ENCODE measurements around the gene STT3B. TPM values are rescaled to one million over a fixed set of nuclear protein-coding genes. Genes with fewer than 3 reads are reported as not detected.
"Not testable (repeated sequence)": the region's sequence is repeated elsewhere in the genome, so short reads cannot be mapped to it uniquely, and the experiment has no call there.

Gene STT3B
- total RNA-seq, 2 donors from 2014 or later, result 44.5 to 65.1 TPM

GRCh38 chr3:31589228-31589627 is 56.5 kb downstream of the STT3B start:
- no peak overlapping the region for H3K27ac ChIP-seq
- no peak overlapping the region for H3K4me3 ChIP-seq
- DNase-seq (no peak), ATAC-seq (no peak)
- H3K36me3 ChIP-seq (replicated peaks in 1 of 2; ENCODE audit: insufficient read depth in 1 of 2, low read depth in 2 of 2), result no peaks in the 10 kb centered on the region
- H3K27me3 ChIP-seq, result no peaks in the 10 kb centered on the region
- 99 to 100% methylated on average over 2 of the region's 2 CpGs for WGBS, 2 donors
- TF ChIP-seq, protein P1, sequence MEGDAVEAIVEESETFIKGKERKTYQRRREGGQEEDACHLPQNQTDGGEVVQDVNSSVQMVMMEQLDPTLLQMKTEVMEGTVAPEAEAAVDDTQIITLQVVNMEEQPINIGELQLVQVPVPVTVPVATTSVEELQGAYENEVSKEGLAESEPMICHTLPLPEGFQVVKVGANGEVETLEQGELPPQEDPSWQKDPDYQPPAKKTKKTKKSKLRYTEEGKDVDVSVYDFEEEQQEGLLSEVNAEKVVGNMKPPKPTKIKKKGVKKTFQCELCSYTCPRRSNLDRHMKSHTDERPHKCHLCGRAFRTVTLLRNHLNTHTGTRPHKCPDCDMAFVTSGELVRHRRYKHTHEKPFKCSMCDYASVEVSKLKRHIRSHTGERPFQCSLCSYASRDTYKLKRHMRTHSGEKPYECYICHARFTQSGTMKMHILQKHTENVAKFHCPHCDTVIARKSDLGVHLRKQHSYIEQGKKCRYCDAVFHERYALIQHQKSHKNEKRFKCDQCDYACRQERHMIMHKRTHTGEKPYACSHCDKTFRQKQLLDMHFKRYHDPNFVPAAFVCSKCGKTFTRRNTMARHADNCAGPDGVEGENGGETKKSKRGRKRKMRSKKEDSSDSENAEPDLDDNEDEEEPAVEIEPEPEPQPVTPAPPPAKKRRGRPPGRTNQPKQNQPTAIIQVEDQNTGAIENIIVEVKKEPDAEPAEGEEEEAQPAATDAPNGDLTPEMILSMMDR (IDR thresholded peaks at IDR 0.05), result no peak
- no peak for TF ChIP-seq POLR2A (IDR thresholded peaks at IDR 0.05)
- H3K4me1 ChIP-seq, result no peaks in the 10 kb centered on the region
- H3K9me3 ChIP-seq, result peaks cover 0 to 9% (median 0%) of the 10 kb centered on the region in 3 donors
- intact Hi-C loops (cut with DNase I), result no loop called here

DNA sequence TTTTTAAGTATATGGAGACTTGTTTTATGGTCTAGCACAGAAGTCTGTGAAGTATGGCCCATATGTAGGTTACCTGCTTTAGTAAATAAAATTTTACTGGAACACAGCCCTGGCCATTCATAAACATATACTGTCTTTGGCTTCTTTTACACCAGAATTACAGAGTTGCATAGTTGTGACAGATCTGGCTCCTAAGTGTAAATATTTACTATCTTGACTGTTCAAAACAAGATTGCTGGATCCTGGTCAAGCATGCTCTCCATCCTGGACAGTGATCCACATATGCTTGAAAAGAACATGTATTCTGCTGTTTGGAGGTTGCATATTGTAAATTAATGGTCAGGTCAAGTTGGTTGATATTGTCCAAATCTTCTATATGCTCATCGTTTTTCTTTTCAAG is 57.9 kb downstream of the STT3B start:
- Histone ChIP-seq H3K9me3 (peaks cover 0 to 9% (median 0%) of the 10 kb centered on the region in 3 donors), H3K4me1 (no peaks in the 10 kb centered on the region), H3K4me3 (no peak overlapping the region), H3K36me3 (replicated peaks in 1 of 2; ENCODE audit: insufficient read depth in 1 of 2, low read depth in 2 of 2) (no peaks in the 10 kb centered on the region), H3K27ac (no peak overlapping the region), H3K27me3 (no peaks in the 10 kb centered on the region)
- ATAC-seq (no peak), DNase-seq (no peak)
- 95 to 97% methylated on average over 1 of the region's 1 CpG for WGBS, 2 donors
- no peak for TF ChIP-seq POLR2A (IDR thresholded peaks at IDR 0.05)
- TF ChIP-seq, protein P1 (IDR thresholded peaks at IDR 0.05), result no peak
- intact Hi-C loops (cut with DNase I), result no loop called here

GRCh38 chr3:31592764-31593163 is 60.0 kb downstream of the STT3B start:
- Histone ChIP-seq H3K9me3 (peaks cover 0 to 9% (median 0%) of the 10 kb centered on the region in 3 donors), H3K27ac (no peak overlapping the region), H3K4me1 (no peaks in the 10 kb centered on the region), H3K4me3 (no peak overlapping the region), H3K36me3 (replicated peaks in 1 of 2; ENCODE audit: insufficient read depth in 1 of 2, low read depth in 2 of 2) (no peaks in the 10 kb centered on the region), H3K27me3 (no peaks in the 10 kb centered on the region)
- DNase-seq, result no peak
- TF ChIP-seq, protein P1 (IDR thresholded peaks at IDR 0.05), result no peak
- TF ChIP-seq POLR2A (IDR thresholded peaks at IDR 0.05), result no peak
- ATAC-seq, result no peak
- 93 to 99% methylated on average over 2 of the region's 2 CpGs for WGBS, 2 donors
- intact Hi-C loops (cut with DNase I), result no loop called here

GRCh38 chr3:31596176-31596575 is 63.5 kb downstream of the STT3B start:
- TF ChIP-seq, protein P1 (IDR thresholded peaks at IDR 0.05), result no peak
- no peak for TF ChIP-seq POLR2A (IDR thresholded peaks at IDR 0.05)
- WGBS, 2 donors, result 83 to 100% methylated on average over 1 of the region's 1 CpG
- Histone ChIP-seq H3K4me1 (no peaks in the 10 kb centered on the region), H3K36me3 (replicated peaks in 1 of 2; ENCODE audit: insufficient read depth in 1 of 2, low read depth in 2 of 2) (peaks cover 0 to 1% of the 10 kb centered on the region in 2 donors), H3K9me3 (no peaks in the 10 kb centered on the region), H3K27me3 (no peaks in the 10 kb centered on the region), H3K4me3 (no peak overlapping the region), H3K27ac (no peak overlapping the region)
- no peak for DNase-seq
- intact Hi-C loops (cut with DNase I), result no loop called here
- no peak for ATAC-seq

- ATAC-seq (no peak), DNase-seq (no peak)
- Histone ChIP-seq H3K27ac (no peak overlapping the region), H3K27me3 (no peaks in the 10 kb centered on the region), H3K9me3 (no peaks in the 10 kb centered on the region), H3K4me1 (no peaks in the 10 kb centered on the region), H3K36me3 (replicated peaks in 1 of 2; ENCODE audit: insufficient read depth in 1 of 2, low read depth in 2 of 2) (peaks cover 0 to 2% of the 10 kb centered on the region in 2 donors), H3K4me3 (no peak overlapping the region)
- WGBS, 2 donors, result 90 to 91% methylated on average over 3 of the region's 3 CpGs
- intact Hi-C loops (cut with DNase I), result no loop called here
- no peak for TF ChIP-seq POLR2A (IDR thresholded peaks at IDR 0.05)
- TF ChIP-seq, protein P1 (IDR thresholded peaks at IDR 0.05), result no peak
These were observed 67.7 kb downstream of the STT3B start for GRCh38 chr3:31600431-31600830.

DNA sequence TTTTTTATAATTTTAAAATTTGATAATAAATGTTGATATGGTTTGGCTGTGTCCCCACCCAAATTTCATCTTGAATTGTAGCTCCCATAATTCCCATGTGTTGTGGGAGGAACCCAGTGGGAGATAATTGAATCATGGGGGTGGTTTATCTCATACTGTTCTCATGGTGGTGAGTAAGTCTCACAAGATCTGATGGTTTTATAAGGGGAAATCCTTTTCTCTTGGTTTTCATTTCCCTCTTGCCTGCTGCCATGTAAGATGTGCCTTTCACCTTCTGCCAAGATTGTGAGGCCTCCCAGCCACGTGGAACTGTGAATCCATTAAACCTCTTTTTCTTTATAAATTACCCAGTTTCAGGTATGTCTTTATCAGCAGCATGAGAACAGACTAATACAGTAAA is 72.6 kb downstream of the STT3B start:
- DNase-seq; intact Hi-C loops (cut with DNase I); ATAC-seq; H3K4me3 ChIP-seq; H3K27me3 ChIP-seq; H3K36me3 ChIP-seq (replicated peaks in 1 of 2; ENCODE audit: insufficient read depth in 1 of 2, low read depth in 2 of 2); H3K27ac ChIP-seq; H3K4me1 ChIP-seq: not testable (repeated sequence)
- 100% methylated on average over 1 of the region's 1 CpG for WGBS, 2 donors
- peaks cover 0 to 15% (median 0%) of the 10 kb centered on the region in 3 donors for H3K9me3 ChIP-seq

Measured in body of pancreas (tissue), 4 donors.